Keratinocyte (primary cell): Measurements from ENCODE around the gene RBM10. TPM values are rescaled to one million over a fixed set of nuclear protein-coding genes. Genes with fewer than 3 reads are reported as not detected.

ENCODE experiments used
- DNase-seq: peaks from one replicate; pipeline ENCODE4 v3.0.0-alpha.2; 2011; ENCODE audit warnings: low read depth, missing footprints, low spot score
- FAIRE-seq: peaks from 2 replicates; lab custom pipeline; 2011; peaks lifted over from hg19 to GRCh38; lab: Jason Lieb, UNC
- H2AFZ ChIP-seq: 2 replicates; pipeline ENCODE4 v1.6.0; 2012; ENCODE audit warnings: low read length, control low read depth, inconsistent platforms; ENCODE audit not compliant: control insufficient read depth
- H3K27ac ChIP-seq: 2 replicates; pipeline ENCODE4 v1.5.1; 2011; ENCODE audit warnings: low read length; ENCODE audit not compliant: control insufficient read depth, insufficient read depth
- H3K27me3 ChIP-seq: 3 replicates; pipeline ENCODE4 v1.6.0; 2011; ENCODE audit warnings: low read length; ENCODE audit not compliant: control insufficient read depth, insufficient read depth; ENCODE audit errors: extremely low read depth
- H3K36me3 ChIP-seq, 2 experiments: 2 replicates in 1 of 2; 3 replicates in 1 of 2; pipeline ENCODE4 v1.5.1; 2011; ENCODE audit warnings: low read length in 2 of 2, mild to moderate bottlenecking in 1 of 2; ENCODE audit not compliant: control insufficient read depth in 2 of 2, insufficient read depth in 2 of 2; ENCODE audit errors: extremely low read depth in 1 of 2
- H3K4me1 ChIP-seq: 3 replicates; pipeline ENCODE4 v1.5.1; 2011; ENCODE audit warnings: low read length; ENCODE audit not compliant: control insufficient read depth, insufficient read depth; ENCODE audit errors: extremely low read depth
- H3K4me2 ChIP-seq: 3 replicates; pipeline ENCODE4 v1.6.0; 2011; ENCODE audit warnings: low read depth, low read length; ENCODE audit not compliant: control insufficient read depth, insufficient read depth; ENCODE audit errors: extremely low read depth
- H3K4me3 ChIP-seq, 3 experiments: fragments of 200-600 bp in 1 of 3; sonication (generic) in 1 of 3; 2 replicates in 2 of 3; 3 replicates in 1 of 3; pipeline ENCODE4 v1.5.1; 2011 to 2016; ENCODE audit warnings: low read length in 3 of 3, mild to moderate bottlenecking in 3 of 3, control low read depth in 2 of 3, inconsistent platforms in 1 of 3, low read depth in 1 of 3, mixed read lengths in 1 of 3, mixed run types in 1 of 3, moderate library complexity in 1 of 3; ENCODE audit not compliant: control insufficient read depth in 2 of 3, insufficient read depth in 2 of 3; ENCODE audit errors: extremely low read depth in 1 of 3
- H3K79me2 ChIP-seq: 2 replicates; pipeline ENCODE4 v1.6.0; 2012; ENCODE audit warnings: low read length; ENCODE audit not compliant: control insufficient read depth, insufficient read depth
- H3K9ac ChIP-seq: 3 replicates; pipeline ENCODE4 v1.6.0; 2011; ENCODE audit warnings: low read length; ENCODE audit not compliant: control insufficient read depth, insufficient read depth; ENCODE audit errors: extremely low read depth
- H3K9me1 ChIP-seq: 3 replicates; pipeline ENCODE4 v1.6.0; 2011; ENCODE audit warnings: low read length; ENCODE audit not compliant: control insufficient read depth, insufficient read depth; ENCODE audit errors: extremely low read depth
- H3K9me3 ChIP-seq: 2 replicates; pipeline ENCODE4 v1.5.1; 2012; ENCODE audit warnings: low read depth, low read length; ENCODE audit not compliant: control insufficient read depth
- H4K20me1 ChIP-seq: 3 replicates; pipeline ENCODE4 v1.6.0; 2011; ENCODE audit warnings: low read length; ENCODE audit not compliant: control insufficient read depth, insufficient read depth; ENCODE audit errors: extremely low read depth
- EZH2 ChIP-seq: IDR thresholded peaks from one replicate; pipeline ENCODE4 v1.6.1; 2012; ENCODE audit warnings: inconsistent platforms, mild to moderate bottlenecking, low read length, moderate library complexity
- dilution Hi-C: fragments of 300-500 bp; cut with MboI; formaldehyde crosslinking; loops from one replicate; pipeline ENCODE4 v1.7.0; 2020; ENCODE audit warnings: low sequenced_read_pairs; ENCODE audit not compliant: extremely low pct_ligation_motif_present
- polyA minus RNA-seq, 3 experiments: library from RNA; depleted of rRNA, polyadenylated mRNA; stranded (reverse); fragments of >200 nt; gene quantifications; 1 replicate in 1 of 3; 2 replicates in 1 of 3; 3 replicates in 1 of 3; pipeline ENCODE4 v1.2.3, GENCODE V29; 2011
- polyA plus RNA-seq, 5 experiments: library from polyadenylated mRNA; depleted of rRNA in 3 of 5; stranded (reverse) in 3 of 5; stranded (forward) in 1 of 5; unstranded in 1 of 5; fragments of >200 nt; gene quantifications; 1 replicate in 1 of 5; 2 replicates in 3 of 5; 3 replicates in 1 of 5; pipeline versions ENCODE4 v1.2.1 to v1.2.3, GENCODE V29; 2011 to 2012; ENCODE audit warnings: missing spikeins in 2 of 5, low read depth in 1 of 5, low replicate concordance in 1 of 5
- TF ChIP-seq, protein P1 (sequence below), 3 experiments: IDR thresholded peaks in 1 of 3; conservative IDR thresholded peaks in 1 of 3; optimal IDR thresholded peaks in 1 of 3; 2 replicates in 2 of 3; 3 replicates in 1 of 3; pipeline versions ENCODE3 to v1.5.1; 2011; ENCODE audit warnings: low read length in 3 of 3, mild to moderate bottlenecking in 3 of 3, moderate library complexity in 2 of 3, control low read depth in 1 of 3, inconsistent platforms in 1 of 3; ENCODE audit not compliant: insufficient read depth in 2 of 3; ENCODE audit errors: extremely low read depth in 1 of 3

RBM10 gene, protein sequence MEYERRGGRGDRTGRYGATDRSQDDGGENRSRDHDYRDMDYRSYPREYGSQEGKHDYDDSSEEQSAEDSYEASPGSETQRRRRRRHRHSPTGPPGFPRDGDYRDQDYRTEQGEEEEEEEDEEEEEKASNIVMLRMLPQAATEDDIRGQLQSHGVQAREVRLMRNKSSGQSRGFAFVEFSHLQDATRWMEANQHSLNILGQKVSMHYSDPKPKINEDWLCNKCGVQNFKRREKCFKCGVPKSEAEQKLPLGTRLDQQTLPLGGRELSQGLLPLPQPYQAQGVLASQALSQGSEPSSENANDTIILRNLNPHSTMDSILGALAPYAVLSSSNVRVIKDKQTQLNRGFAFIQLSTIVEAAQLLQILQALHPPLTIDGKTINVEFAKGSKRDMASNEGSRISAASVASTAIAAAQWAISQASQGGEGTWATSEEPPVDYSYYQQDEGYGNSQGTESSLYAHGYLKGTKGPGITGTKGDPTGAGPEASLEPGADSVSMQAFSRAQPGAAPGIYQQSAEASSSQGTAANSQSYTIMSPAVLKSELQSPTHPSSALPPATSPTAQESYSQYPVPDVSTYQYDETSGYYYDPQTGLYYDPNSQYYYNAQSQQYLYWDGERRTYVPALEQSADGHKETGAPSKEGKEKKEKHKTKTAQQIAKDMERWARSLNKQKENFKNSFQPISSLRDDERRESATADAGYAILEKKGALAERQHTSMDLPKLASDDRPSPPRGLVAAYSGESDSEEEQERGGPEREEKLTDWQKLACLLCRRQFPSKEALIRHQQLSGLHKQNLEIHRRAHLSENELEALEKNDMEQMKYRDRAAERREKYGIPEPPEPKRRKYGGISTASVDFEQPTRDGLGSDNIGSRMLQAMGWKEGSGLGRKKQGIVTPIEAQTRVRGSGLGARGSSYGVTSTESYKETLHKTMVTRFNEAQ
- polyA plus RNA-seq, result 10.8 to 21.5 TPM (median 10.8 TPM) in 3 replicates
- 28.4 TPM for polyA plus RNA-seq (2011; ENCODE audit: low read depth)
- 10.4 and 17.4 TPM in 2 replicates for polyA plus RNA-seq (2011; cell fraction: cytosol; rRNA removed)
- 26.8 and 32.4 TPM in 2 replicates for polyA plus RNA-seq (2011; cell fraction: nucleus; rRNA removed)
- 16.7 and 27.6 TPM in 2 replicates for polyA plus RNA-seq (2012; ENCODE audit: low replicate concordance)
- polyA minus RNA-seq, result 12.3 to 45.9 TPM (median 16.5 TPM) in 3 replicates
- polyA minus RNA-seq (2011; cell fraction: cytosol; rRNA and poly(A)+ RNA removed), result 20.7 TPM
- 18.2 and 18.4 TPM in 2 replicates for polyA minus RNA-seq (2011; cell fraction: nucleus; rRNA and poly(A)+ RNA removed)

DNA sequence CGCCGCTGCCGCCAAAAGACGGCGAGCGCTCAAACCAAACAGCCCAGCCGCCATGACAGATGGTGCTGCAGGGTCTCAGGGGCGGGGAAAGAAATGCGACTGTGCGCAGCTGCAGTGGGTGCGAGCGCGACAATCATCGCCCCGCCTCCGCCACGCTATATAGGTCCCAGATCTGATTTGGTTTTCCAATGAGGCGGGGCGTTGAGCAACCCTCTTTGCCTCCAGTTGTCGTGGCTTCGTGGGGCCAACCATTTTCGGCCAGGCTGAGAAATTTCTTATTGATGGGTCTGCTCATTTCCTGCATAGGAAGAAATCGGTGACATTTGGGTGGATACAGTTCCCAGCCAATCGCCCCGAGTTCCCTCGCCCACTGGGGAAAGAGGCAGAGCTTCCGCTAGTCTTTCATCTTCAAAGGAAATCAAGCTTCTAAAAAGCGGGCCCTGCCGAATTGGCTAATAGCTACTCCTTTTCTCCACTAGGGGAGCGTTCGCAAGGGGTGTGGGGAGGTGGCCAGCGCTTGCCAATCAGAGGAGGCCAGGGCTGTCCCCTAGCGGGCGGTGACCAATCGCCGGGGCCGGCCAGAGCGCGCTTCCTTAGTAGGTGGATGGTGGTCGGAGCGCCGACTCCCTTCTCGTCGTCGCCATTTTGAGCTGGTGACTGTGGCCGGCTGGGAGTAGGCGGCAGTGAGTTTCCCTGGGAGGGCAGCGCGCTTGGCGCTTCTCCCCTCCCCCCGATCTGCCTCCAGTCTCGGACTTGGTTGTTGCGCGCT, at the start of gene RBM10, which contains the start of gene NDUFB11:
RBM10 (plus strand) TSS at position 596 of the 769 bp plus-strand sequence. CDS start 2,261 bp downstream, outside the sequence.
NDUFB11 (minus strand) TSS at position 77 of the 769 bp plus-strand sequence; CDS start at position 54, 23 bp downstream.
- no peaks in the 10 kb centered on the region for H3K27me3 ChIP-seq

More for the DNA sequence above, at the start of gene RBM10, which contains the start of gene NDUFB11:
- DNase-seq (peak; percentile 50), FAIRE-seq (no peak)
- TF ChIP-seq, protein P1, sequence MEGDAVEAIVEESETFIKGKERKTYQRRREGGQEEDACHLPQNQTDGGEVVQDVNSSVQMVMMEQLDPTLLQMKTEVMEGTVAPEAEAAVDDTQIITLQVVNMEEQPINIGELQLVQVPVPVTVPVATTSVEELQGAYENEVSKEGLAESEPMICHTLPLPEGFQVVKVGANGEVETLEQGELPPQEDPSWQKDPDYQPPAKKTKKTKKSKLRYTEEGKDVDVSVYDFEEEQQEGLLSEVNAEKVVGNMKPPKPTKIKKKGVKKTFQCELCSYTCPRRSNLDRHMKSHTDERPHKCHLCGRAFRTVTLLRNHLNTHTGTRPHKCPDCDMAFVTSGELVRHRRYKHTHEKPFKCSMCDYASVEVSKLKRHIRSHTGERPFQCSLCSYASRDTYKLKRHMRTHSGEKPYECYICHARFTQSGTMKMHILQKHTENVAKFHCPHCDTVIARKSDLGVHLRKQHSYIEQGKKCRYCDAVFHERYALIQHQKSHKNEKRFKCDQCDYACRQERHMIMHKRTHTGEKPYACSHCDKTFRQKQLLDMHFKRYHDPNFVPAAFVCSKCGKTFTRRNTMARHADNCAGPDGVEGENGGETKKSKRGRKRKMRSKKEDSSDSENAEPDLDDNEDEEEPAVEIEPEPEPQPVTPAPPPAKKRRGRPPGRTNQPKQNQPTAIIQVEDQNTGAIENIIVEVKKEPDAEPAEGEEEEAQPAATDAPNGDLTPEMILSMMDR (optimal IDR thresholded peaks at IDR 0.05 in 1 of 3, IDR thresholded peaks at IDR 0.05 in 1 of 3, conservative IDR thresholded peaks at IDR 0.05 in 1 of 3; ENCODE audit: extremely low read depth in 1 of 3, insufficient read depth in 2 of 3, low read length in 3 of 3), result peak; percentile 40 to 72 (median 57)
- TF ChIP-seq EZH2, result no peak
- Histone ChIP-seq H3K9ac (peak within 1 kb of the TSS; percentile 85), H3K4me1 (peaks cover 3% of the 10 kb centered on the region), H3K27ac (peak within 1 kb of the TSS; percentile 70), H3K9me1 (no peaks in the 10 kb centered on the region), H4K20me1 (no peaks in the 10 kb centered on the region), H3K36me3 (peaks cover 0 to 6% of the 10 kb centered on the region in 2 experiments), H3K9me3 (no peaks in the 10 kb centered on the region), H2AFZ (peak within 1 kb of the TSS; percentile 70), H3K79me2 (peaks cover 45% of the 10 kb centered on the region), H3K4me3 (peak within 1 kb of the TSS; percentile 71 to 83 (median 75)), H3K4me2 (peak within 1 kb of the TSS; percentile 85)
- dilution Hi-C loops, result no loop called here
